ENCODE data around the gene NUDT22.

The NUDT22 gene

DNA sequence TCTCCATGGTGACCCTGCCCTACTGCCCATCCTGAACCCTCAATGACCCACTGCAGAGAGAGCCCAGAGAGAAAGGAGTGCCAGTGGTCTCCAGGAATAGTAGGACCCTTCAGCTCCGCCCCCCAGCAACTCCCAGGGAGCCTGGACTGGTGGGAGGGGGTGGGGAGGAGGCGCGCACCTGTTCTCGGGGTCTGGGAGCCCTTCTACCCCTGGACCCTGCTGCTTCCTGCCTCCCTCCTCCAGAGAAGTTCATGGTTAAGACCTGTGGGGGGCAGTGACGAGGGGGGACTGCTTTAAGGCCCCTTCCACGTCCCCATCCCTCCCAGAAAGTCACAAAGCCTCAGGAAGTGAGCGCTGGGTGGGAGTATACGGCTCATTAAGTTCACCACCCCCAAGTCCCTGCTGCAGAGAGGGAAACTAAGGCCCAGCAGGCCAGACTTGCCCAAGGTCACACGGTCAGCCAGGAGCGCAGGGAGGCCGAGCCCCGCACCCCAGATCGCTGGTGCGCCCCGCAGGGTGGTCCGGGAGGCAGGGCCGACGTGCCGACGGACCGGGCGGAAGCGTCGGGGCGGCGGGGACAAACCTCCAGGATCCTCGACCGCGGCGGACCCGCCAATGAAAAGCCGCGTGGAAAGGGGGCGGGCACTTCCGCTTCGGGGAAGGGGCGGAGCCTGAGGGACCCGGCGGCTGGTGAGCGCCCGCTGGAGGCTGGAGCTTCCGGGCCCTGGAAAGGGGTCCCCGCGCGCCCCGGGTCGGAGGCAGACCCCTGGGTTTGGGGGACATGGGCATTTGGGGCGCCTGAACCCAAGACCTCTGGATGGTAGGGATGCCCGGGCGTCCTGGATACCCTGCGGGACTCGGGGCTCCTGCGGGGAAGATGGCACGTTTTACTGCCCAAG is at the start of gene NUDT22, which contains the start of gene TRPT1:
Gene NUDT22 (plus strand): TSS at position 667 of the 899 bp plus-strand sequence. CDS start 379 bp downstream, outside the sequence.
Gene TRPT1 (minus strand): TSS at position 579 of the 899 bp plus-strand sequence. CDS start 326 bp downstream, at position 253.
- DNase-seq (ENCODE audit: low read depth, low spot score) = no peak

- no peak for DNase-seq (ENCODE audit: low read depth, low spot score)
These were observed 49.3 kb upstream of the NUDT22 start for GRCh38 chr11:64176751-64177150.

GRCh38 chr11:64178203-64178602 is 47.9 kb upstream of the NUDT22 start:
- no peak for DNase-seq (ENCODE audit: low read depth, low spot score)

- no peak for DNase-seq (ENCODE audit: low read depth, low spot score)
These were observed 47.0 kb upstream of the NUDT22 start for GRCh38 chr11:64178951-64179639.

DNA sequence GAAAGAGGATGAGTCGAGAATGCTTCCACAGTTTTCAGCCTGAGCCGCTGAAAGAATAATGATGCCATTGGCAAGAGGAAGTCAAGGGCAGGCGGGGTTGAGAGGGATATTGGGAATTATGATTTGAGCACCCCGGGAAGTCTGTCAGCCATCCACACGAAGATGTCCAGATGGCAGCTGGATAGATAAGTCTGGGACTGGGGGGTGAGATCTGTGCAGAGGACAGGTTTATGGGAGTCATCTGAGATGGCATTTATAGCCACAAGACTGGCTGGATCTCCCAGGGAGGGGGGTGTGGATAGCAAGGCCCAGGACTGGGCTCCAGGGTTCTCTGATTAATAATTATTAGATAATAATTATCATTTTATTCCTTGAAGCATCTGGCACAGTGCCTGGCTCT is 45.2 kb upstream of the NUDT22 start:
- no peak for DNase-seq (ENCODE audit: low read depth, low spot score)

DNA sequence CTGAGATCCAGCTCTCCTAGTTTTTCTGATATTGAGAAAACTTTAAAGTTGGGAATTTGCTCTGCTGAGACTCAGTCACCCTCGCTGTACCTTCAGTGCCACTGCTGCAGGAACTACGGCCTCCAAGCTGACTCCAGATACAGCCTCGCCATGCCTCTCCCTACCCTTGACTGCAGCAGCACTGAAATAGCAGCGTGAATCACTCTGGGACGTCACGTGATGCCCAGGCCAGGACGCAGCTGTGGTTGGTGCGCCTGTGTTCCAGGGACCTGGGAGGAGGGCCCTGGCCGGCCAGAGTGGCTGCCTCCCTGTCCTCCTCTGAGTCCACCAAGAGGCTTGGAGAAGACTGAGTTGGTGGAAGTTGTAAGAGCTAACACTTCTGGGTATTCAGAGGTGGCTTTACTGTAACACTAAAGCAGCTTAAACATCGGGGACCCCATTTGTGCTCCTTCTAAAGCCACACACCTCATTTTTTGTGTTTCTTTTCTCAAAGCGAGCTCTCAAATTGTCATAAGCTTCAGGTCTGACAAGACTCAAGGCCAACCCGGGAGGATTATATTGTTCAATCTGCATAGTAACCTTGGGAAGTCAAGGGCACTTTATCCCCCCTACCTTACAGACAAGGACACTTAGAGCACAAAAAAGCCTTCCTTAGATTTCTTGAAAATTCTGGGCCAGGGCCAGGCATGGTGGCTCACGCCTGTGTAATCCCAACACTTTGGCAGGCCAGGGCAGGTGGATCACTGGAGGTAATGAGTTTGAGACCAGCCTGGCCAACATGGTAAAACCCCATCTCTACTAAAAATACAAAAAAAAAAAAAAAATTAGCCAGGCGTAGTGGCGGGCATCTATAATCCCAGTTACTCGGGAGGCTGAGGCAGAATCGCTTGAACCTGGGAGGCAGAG is 44.3 kb upstream of the NUDT22 start:
- no peak for DNase-seq (ENCODE audit: low read depth, low spot score)

DNA sequence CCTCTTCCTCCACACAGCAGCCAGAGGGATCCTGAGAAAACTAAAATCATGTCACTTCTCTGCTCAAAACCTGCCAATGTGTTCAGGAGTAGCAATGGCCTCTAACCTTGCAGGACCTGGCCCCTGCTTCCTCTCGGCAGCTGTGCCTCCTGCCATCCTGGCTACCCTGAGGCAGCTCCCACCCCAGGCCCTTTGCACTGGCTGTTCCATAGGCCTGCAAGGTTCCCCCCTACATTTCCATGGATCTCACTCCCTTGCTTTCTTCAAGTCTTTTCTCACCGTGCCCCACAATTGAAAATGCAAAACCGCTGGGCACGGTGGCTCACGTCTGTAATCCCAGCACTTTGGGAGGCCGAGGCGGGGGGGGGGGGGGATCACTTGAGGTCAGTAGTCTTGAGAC is 42.2 kb upstream of the NUDT22 start:
- no peak for DNase-seq (ENCODE audit: low read depth, low spot score)

GRCh38 chr11:64185175-64185692 is 40.8 kb upstream of the NUDT22 start:
- DNase-seq (ENCODE audit: low read depth, low spot score) = no peak

DNA sequence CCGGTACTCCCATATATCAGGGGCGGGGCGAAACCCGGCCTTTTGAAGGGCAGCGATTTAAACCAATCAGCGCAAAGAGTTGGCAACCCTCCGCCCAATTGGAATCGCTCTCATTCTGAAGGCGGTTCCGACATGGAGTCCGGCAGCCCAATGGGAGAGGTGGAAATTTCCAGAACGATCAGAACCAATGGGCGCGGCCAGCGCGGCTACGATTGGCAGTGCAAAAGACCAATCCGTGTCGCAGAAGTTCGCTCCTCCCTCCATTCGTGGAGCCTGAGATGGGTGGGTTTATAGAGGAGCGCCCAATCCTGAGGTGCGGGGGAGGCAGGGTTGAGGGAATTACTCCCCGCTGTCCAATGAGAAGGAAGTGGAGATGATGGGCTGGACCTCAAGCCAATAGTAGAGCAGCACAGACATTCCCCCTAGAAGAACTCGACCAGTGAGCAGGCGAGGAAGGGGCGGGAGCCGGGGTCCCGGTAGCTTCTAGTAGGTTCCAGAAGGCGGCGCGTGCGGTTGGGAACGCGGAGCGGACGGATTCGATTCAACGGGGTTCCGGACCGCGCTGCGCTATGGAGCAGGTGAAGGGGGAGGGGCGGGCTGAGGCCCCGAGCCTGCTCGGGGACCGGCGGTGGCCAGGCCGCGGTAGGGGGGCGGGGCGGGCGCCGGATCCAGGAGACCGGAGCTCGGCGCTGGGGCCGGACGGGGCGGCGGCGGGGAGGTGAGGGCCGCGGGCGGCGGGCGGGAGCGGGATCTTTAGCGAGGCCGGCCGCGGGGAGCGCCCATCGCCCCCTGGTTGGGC is 40.2 kb upstream of the NUDT22 start, which contains the start of gene STIP1:
Gene STIP1 (plus strand): TSS at position 479 of the 799 bp plus-strand sequence. CDS start 91 bp downstream, at position 570.
- DNase-seq (ENCODE audit: low read depth, low spot score) = peak; percentile 100

GRCh38 chr11:64186492-64187165 is 39.4 kb upstream of the NUDT22 start:
- DNase-seq (ENCODE audit: low read depth, low spot score) = no peak

DNA sequence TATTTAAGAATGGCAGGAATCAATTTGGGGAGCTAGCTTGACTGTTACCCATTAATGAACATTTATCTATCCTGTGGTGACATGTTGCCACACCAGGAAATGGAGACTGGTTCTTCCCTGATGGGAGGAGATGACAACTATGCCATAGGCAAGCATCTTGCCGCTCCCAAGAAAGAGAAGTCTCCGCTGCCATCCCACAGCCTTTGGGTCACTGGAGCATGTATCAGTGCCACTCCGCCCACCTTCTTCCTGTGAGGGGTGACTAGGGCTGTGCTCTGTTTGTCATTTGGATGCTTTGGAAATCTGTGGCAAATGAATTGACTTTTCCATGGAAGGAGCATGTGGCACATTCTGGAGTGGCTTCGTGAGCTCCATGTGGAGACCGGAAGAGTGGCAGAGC is 33.6 kb upstream of the NUDT22 start:
- no peak for DNase-seq (ENCODE audit: low read depth, low spot score)

DNA sequence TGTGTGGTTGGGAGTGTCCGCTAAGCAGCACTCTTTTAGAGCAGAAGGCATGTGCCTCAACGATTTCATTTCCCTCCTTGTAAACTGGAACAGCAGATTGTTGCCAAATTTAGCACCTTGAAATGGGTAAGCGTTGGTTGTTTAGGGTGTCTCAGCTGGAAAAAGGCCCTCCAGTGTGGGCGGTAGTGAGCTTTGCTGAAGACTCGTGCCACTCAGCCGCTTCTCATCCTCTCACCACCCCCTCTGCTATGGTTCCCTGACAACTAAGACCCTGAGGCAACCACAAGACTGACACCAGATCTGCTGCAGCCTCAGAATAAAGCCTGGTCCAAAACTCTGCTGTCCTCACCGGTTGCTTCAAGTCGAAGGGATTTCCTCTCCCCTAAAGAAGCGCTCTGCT is 29.4 kb upstream of the NUDT22 start:
- DNase-seq (ENCODE audit: low read depth, low spot score) = no peak

- no peak for DNase-seq (ENCODE audit: low read depth, low spot score)
These were observed 27.6 kb upstream of the NUDT22 start for GRCh38 chr11:64198511-64198910.

- no peak for DNase-seq (ENCODE audit: low read depth, low spot score)
These were observed 24.5 kb upstream of the NUDT22 start for GRCh38 chr11:64201543-64201942.

GRCh38 chr11:64202992-64203391 is 23.1 kb upstream of the NUDT22 start:
- DNase-seq (ENCODE audit: low read depth, low spot score) = no peak

GRCh38 chr11:64203421-64204079 is 22.5 kb upstream of the NUDT22 start:
- no peak for DNase-seq (ENCODE audit: low read depth, low spot score)

DNA sequence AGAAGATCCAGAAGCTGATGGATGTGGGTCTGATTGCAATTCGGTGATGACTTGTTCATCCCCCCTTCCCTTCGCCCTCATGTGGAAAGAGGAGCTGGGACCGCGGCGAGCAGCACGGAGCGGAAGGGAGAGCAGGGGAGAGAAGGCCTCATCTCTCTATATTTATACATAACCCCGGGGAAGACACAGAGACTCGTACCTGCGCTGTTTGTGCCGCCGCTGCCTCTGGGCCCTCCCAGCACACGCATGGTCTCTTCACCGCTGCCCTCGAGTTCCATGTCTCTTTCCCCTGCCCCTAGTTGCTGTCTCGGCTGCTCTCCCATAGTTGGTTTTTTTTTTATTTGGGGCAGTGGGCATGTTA is 22.0 kb upstream of the NUDT22 start:
- DNase-seq (ENCODE audit: low read depth, low spot score) = no peak

- peak; percentile 50 for DNase-seq (ENCODE audit: low read depth, low spot score)
These were observed 21.5 kb upstream of the NUDT22 start for GRCh38 chr11:64204464-64204989.

Data from iPS DF 19.7 (cell line).